A673 (cell line): ENCODE results near the gene GPR151.

Source experiments
- CTCF ChIP-seq: fragments of 300-800, 200-600 bp; sonication (generic); conservative IDR thresholded peaks from 2 replicates; pipeline ENCODE4 v1.5.1; 2017; ENCODE audit warnings: low read depth, mild to moderate bottlenecking, antibody characterized with exemption, low read length, moderate library complexity, mixed read lengths
- EZH2 ChIP-seq: fragments of 200-600 bp; sonication (generic); IDR thresholded peaks from 2 replicates; pipeline ENCODE4 v1.6.1; 2017; ENCODE audit warnings: borderline replicate concordance, low read depth, mild to moderate bottlenecking, mixed read lengths, antibody characterized with exemption, low read length; ENCODE audit not compliant: poor library complexity, severe bottlenecking

- TF ChIP-seq CTCF (no peak), EZH2 (no peak)
Measured at GRCh38 chr5:146521403-146522106, 5.6 kb upstream of the GPR151 start.
